Duodenal mucosa (tissue), 2 donors: ENCODE data around the gene XXYLT1.

Source experiments
- H3K27ac ChIP-seq: one replicate; pipeline ENCODE4 v1.7.0; 2013; ENCODE audit warnings: low read depth, low read length
- H3K27me3 ChIP-seq, 2 donors: one replicate each; pipeline ENCODE4 v1.7.0; 2013; ENCODE audit warnings: low read length in 2 of 2, control low read depth in 1 of 2; ENCODE audit not compliant: insufficient read depth in 2 of 2, control insufficient read depth in 1 of 2
- H3K36me3 ChIP-seq, 2 donors: one replicate each; pipeline ENCODE4 v1.7.0; 2013; ENCODE audit warnings: low read length in 2 of 2, control low read depth in 1 of 2; ENCODE audit not compliant: insufficient read depth in 2 of 2, control insufficient read depth in 1 of 2
- H3K4me1 ChIP-seq, 2 donors: one replicate each; pipeline ENCODE4 v1.7.0; 2013; ENCODE audit warnings: low read length in 2 of 2, control low read depth in 1 of 2; ENCODE audit not compliant: insufficient read depth in 2 of 2, control insufficient read depth in 1 of 2
- H3K4me3 ChIP-seq, 2 donors: one replicate each; pipeline ENCODE4 v1.7.0; 2013; ENCODE audit warnings: low read length in 2 of 2, low read depth in 1 of 2
- H3K9ac ChIP-seq, 2 donors: one replicate each; pipeline ENCODE4 v1.7.0; 2013; ENCODE audit warnings: low read length in 2 of 2, low read depth in 1 of 2
- H3K9me3 ChIP-seq, 2 donors: one replicate each; pipeline ENCODE4 v1.7.0; 2013; ENCODE audit warnings: low read length in 2 of 2, control low read depth in 1 of 2; ENCODE audit not compliant: control insufficient read depth in 1 of 2

Gene XXYLT1

GRCh38 chr3:195105841-195106417 is 165.0 kb downstream of the XXYLT1 start:
- Histone ChIP-seq H3K4me3 (peak overlapping the region; percentile 13 to 45), H3K9ac (peak overlapping the region in 1 of 2 donors; percentile 11), H3K4me1 (peaks cover 11 to 19% of the 10 kb centered on the region in 2 donors), H3K27me3 (no peaks in the 10 kb centered on the region), H3K36me3 (no peaks in the 10 kb centered on the region), H3K9me3 (no peaks in the 10 kb centered on the region), H3K27ac (no peak overlapping the region)

GRCh38 chr3:195105389-195105788 is 165.6 kb downstream of the XXYLT1 start:
- Histone ChIP-seq H3K27me3 (no peaks in the 10 kb centered on the region), H3K9ac (no peak overlapping the region), H3K27ac (no peak overlapping the region), H3K4me1 (peaks cover 17 to 19% of the 10 kb centered on the region in 2 donors), H3K4me3 (no peak overlapping the region), H3K36me3 (no peaks in the 10 kb centered on the region), H3K9me3 (no peaks in the 10 kb centered on the region)

GRCh38 chr3:195104340-195104739 is 166.6 kb downstream of the XXYLT1 start:
- H3K9ac ChIP-seq = no peak overlapping the region

DNA sequence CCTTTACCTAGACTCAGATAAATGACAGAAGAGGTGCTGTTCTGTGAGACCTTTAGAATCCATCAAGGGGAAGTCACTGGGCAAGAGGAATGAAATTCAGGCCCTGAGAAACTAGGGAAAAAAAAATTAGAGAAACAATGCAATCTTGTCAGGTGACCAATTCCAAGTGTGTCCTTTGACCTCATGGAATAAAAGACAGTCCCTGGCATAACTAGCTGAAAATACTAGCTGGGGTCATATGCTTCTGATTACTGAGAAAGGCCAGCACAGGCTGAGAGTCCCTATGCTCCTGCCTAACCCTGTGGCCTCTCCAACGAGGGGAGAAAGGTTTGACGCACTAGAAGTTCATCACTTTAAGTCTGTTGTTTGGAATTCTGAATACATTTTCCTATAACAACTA is 167.3 kb downstream of the XXYLT1 start:
- no peaks in the 10 kb centered on the region for H3K9me3 ChIP-seq
- no peak overlapping the region for H3K9ac ChIP-seq
- no peaks in the 10 kb centered on the region for H3K27me3 ChIP-seq
- no peaks in the 10 kb centered on the region for H3K36me3 ChIP-seq
- H3K4me1 ChIP-seq = peaks cover 17 to 19% of the 10 kb centered on the region in 2 donors
- H3K27ac ChIP-seq = no peak overlapping the region
- H3K4me3 ChIP-seq = no peak overlapping the region

More at GRCh38 chr3:195104340-195104739, 166.6 kb downstream of the XXYLT1 start:
- Histone ChIP-seq H3K36me3 (no peaks in the 10 kb centered on the region), H3K9me3 (no peaks in the 10 kb centered on the region), H3K4me3 (no peak overlapping the region), H3K4me1 (peaks cover 17 to 19% of the 10 kb centered on the region in 2 donors), H3K27ac (no peak overlapping the region), H3K27me3 (no peaks in the 10 kb centered on the region)

DNA sequence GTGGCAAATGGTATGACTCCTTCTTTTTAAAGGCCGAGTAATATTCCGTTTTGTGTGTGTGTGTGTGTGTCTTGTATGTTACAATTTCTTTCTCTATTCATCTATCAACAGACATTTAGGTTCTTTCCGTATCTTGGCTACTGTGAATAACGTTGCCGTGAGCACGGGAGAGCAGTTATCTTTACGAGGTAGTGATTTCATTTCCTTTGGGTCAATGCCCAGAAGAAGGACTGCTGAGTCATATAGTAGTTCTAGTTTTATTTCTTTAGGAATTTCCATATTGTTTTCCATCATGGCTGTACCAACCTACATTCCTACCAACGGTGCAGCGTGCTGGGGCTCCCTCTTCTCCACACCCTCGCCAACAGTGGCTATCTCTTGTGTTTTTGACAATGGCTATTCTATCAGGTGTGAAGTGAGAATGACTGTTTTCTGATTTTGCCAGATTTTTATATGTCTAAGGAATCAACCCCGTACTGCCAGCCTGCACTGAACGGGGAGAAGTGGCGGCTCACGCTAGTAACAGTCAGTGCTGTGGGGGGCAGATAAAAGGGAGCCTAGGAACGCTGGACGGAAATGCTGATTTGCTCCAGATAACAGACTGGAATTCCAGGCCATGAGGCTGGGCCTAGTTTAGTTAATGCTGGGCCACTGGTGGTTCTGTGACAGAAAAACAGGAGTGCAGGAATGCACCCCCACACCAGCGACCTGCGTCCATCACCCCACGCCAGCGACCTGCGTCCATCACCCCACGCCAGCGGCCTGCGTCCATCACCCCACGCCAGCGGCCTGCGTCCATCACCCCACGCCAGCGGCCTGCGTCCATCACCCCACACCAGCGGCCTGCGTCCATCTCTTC is 168.1 kb downstream of the XXYLT1 start:
- Histone ChIP-seq H3K4me1 (peaks cover 17 to 19% of the 10 kb centered on the region in 2 donors), H3K27ac (no peak overlapping the region), H3K4me3 (no peak overlapping the region), H3K27me3 (no peaks in the 10 kb centered on the region), H3K36me3 (no peaks in the 10 kb centered on the region), H3K9me3 (no peaks in the 10 kb centered on the region), H3K9ac (no peak overlapping the region)

DNA sequence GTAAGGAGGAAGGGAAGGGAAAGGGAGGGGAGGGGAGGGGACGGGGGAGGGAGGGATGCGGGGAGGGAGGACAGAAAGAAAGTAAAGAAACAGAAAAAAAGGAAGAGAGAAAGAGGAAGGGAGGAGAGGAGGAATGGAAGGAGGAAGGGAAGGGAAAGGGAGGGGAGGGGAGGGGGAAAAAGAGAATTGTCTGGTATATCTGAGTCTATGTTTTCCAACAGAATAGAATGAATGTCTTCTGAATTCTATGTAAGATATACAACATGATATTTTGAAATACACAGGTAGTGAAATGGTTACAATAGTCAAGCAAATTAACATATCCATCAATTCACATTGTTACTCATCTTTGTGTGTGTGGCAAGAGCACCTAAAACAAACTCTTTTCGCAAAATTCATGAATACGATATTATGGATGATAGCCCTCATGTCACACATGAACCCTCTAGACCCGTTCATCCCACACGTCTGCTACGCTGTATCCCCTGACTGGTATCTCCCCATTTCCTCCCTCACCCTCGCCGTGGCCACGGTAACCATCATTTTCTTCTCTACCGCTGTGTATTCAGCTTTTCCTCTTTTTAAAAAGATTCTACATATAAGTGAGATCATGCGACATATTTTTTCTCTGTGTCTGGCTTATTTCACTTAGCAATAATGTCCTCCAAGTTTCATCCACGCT is 168.9 kb downstream of the XXYLT1 start:
- Histone ChIP-seq H3K36me3 (no peaks in the 10 kb centered on the region), H3K27me3 (no peaks in the 10 kb centered on the region), H3K4me3 (no peak overlapping the region), H3K9me3 (no peaks in the 10 kb centered on the region), H3K27ac (no peak overlapping the region), H3K9ac (no peak overlapping the region), H3K4me1 (peaks cover 17 to 19% of the 10 kb centered on the region in 2 donors)

- H3K27ac ChIP-seq = no peak overlapping the region
- H3K27me3 ChIP-seq = no peaks in the 10 kb centered on the region
- H3K9me3 ChIP-seq = no peaks in the 10 kb centered on the region
- H3K36me3 ChIP-seq = no peaks in the 10 kb centered on the region
- no peak overlapping the region for H3K9ac ChIP-seq
- peaks cover 14 to 16% of the 10 kb centered on the region in 2 donors for H3K4me1 ChIP-seq
- no peak overlapping the region for H3K4me3 ChIP-seq
Observed at GRCh38 chr3:195101001-195101583, 169.9 kb downstream of the XXYLT1 start.

DNA sequence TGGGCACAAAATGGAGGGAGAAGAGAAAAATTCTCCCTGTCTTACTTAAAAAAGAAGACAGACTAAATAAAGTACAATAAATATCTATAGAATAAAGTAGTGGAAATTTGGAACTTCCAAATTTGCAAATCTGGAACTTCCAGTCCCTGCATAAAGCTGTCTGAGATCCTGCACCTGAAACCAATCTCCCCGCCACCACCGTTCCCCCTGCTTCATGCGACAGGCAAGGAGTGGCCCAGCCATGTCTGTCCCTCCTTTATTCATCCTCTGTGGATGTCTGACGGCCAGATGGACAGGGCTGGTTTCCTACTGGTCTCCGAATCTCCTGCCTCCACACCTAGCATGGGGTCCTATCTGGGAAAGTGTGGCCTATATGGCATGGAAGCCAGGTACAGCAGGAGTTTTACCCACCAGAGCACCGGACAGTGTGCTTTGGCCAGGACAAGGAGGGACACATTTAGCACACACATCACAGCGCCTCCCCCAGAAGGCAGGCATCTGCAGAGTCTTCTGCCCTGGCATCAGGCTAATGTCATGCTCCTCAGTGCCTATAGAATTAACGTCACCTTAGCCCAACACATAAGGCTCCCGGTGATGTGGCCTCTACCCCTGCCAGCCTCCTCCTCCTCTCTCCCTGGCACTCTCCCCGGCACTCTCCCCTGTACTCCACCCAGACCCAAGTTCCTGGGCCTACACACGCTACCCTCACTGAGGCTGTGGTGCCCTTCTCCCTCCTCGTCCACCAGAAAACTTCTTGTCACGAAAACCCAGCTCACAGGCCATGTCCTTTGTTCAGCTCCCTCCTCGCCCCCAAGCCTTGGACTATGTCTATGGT is 170.8 kb downstream of the XXYLT1 start:
- Histone ChIP-seq H3K4me1 (peaks cover 12 to 16% of the 10 kb centered on the region in 2 donors), H3K4me3 (no peak overlapping the region), H3K27me3 (no peaks in the 10 kb centered on the region), H3K27ac (no peak overlapping the region), H3K9ac (no peak overlapping the region), H3K9me3 (no peaks in the 10 kb centered on the region), H3K36me3 (no peaks in the 10 kb centered on the region)

- Histone ChIP-seq H3K9me3 (no peaks in the 10 kb centered on the region), H3K9ac (no peak overlapping the region), H3K27me3 (no peaks in the 10 kb centered on the region), H3K4me3 (no peak overlapping the region), H3K36me3 (no peaks in the 10 kb centered on the region), H3K4me1 (peaks cover 12 to 16% of the 10 kb centered on the region in 2 donors), H3K27ac (no peak overlapping the region)
Observed at GRCh38 chr3:195098741-195099525, 172.0 kb downstream of the XXYLT1 start.
